Gastrocnemius medialis (tissue), 4 donors: ENCODE results near the gene HOOK1.

Experiments
- CTCF ChIP-seq, 5 experiments: fragments of 450-650 bp in 3 of 5; fragments of 200-600 bp in 2 of 5; sonication (generic) in 2 of 5; IDR thresholded peaks in 4 of 5; conservative IDR thresholded peaks in 1 of 5; 1 replicate in 4 of 5; 2 replicates in 1 of 5; pipeline ENCODE4 v1.5.1; 2016 to 2019; ENCODE audit warnings: antibody characterized with exemption in 5 of 5, mild to moderate bottlenecking in 3 of 5, moderate library complexity in 3 of 5
- POLR2A ChIP-seq, 2 donors: fragments of 450-650 bp; IDR thresholded peaks; one replicate each; pipeline ENCODE4 v1.6.1; 2017; ENCODE audit warnings: antibody characterized with exemption in 2 of 2, mild to moderate bottlenecking in 2 of 2, moderate library complexity in 2 of 2

GRCh38 chr1:59866462-59866861, 51.7 kb downstream of the HOOK1 start:
- TF ChIP-seq CTCF (IDR thresholded peaks at IDR 0.05 in 4 of 5, conservative IDR thresholded peaks at IDR 0.05 in 1 of 5) (no peak), POLR2A (IDR thresholded peaks at IDR 0.05) (no peak)
